GM19043 (cell line): Measurements from ENCODE around the gene TRIM40.

ENCODE experiments used
- ATAC-seq: cut with Tn5 transposase; IDR thresholded peaks from one replicate; pipeline ENCODE4 v1.9.1; 2021; ENCODE audit warnings: low read depth; ENCODE audit not compliant: unreplicated experiment

The TRIM40 gene, protein sequence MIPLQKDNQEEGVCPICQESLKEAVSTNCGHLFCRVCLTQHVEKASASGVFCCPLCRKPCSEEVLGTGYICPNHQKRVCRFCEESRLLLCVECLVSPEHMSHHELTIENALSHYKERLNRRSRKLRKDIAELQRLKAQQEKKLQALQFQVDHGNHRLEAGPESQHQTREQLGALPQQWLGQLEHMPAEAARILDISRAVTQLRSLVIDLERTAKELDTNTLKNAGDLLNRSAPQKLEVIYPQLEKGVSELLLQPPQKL

GRCh38 chr6:30135757-30136156 is at the start of gene TRIM40:
TRIM40 (plus strand) TSS chr6:30136140; CDS start chr6:30137037, 897 bp downstream.
- no peak for ATAC-seq

GRCh38 chr6:30087876-30088275 is 48.1 kb upstream of the TRIM40 start:
- ATAC-seq = no peak

- no peak for ATAC-seq
Measured at GRCh38 chr6:30091577-30092381, 44.2 kb upstream of the TRIM40 start.

- ATAC-seq = no peak
Measured at GRCh38 chr6:30092852-30093543, 42.9 kb upstream of the TRIM40 start.

- no peak for ATAC-seq
Measured at GRCh38 chr6:30093951-30094661, 41.8 kb upstream of the TRIM40 start.

GRCh38 chr6:30096829-30097228 is 39.1 kb upstream of the TRIM40 start:
- no peak for ATAC-seq

DNA sequence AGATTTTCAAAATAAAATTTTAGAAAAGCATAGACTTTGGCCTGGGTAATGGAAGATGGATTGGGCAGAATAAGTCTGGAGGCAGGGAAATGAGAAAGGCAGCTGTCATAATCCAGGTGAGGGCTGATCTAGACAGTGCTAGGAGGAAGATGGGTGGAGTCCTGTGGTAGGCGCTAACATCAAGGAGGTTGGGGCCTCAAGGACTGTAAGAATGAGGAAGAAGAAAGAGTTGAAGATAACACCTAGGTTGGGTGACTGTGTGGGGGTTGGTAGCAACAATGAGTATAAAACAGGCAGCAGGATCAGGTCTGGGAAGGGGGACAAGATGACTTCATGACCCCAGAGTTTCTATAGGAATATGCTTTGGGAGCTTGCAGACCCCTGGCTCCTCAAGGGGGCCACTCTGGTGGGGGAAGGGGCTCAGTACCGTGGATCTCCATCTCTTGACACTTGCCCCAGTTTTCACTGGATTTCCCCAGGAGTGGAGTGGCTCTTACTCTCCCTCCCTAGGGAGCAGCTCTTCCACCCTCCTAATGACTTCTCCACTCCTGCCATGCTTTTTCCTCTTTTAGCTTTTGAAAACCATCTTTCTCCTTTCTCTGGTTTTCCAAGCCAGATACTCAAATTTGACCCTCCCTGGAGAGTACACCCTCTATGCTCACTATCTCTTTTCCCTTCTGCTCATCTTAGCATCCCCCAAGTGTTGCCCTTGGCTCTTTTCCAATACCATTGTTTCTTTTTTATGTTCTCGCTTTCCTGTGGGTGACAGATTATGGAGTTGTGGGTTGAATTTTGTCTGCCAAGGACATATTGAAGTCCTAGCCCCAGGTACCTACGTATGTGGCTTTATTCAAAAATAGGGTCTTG is 37.8 kb upstream of the TRIM40 start:
- no peak for ATAC-seq

DNA sequence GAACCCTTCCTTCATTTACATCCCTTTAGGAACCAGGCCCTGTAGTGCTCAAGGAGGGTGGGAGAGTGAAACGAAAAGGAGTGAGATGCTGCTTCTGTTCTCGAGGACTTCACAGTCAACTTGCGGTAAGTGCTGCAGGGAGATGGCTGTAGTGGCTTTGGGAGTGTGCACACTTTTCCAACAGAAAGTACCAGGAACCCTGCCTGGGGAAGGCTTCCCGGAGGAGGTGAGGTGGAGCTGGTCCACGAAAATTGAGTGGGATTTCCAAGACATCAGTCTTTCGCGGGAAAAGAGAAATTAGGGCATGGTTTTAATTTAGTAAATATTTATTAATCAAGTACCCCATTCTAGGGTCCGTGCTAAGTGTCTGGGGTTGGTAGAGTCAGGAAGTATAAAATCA is 35.8 kb upstream of the TRIM40 start:
- no peak for ATAC-seq

DNA sequence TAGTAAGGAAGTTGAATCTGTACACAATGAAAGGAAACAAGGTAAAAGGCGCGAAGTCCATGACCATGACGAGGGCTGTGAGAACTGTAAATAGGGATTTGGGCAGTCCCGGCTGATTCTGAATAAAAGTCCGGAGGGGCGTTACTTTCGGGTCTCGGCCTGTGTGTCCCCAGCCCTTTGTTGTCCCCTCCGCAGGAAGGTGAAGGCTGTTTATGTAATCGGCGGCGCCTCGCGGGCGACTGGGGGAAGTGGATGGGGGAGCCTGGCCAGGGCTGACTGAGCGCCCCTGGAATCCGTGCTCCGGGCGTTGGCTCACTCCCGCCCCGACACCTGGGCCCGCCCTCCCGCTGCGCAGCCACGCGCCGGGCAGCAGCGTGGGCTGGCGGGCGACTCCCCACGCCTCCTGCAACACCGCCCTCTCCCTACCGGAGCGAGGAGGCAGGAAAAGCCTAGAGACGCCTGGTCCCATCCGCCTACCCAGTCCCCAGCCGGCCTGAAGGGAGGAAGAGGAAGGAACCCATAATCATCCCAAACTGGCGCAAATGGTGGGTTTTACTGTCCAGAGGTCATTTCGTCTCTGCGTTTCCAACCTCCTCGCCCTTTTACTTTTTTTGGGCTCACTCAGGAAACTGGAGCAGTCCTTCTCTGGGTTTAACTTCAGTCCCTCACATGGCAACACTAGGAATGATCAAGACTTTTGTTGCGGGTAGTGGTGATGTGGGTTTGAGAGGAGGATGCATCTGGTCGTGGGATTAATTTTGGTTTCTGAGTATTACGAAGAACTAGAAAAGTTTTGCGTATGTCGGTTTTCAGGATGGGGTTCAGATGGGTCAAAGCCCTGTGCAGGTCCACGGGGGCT is 35.1 kb upstream of the TRIM40 start:
- ATAC-seq = no peak

- peak; percentile 61 for ATAC-seq
Measured at GRCh38 chr6:30101444-30102413, 34.2 kb upstream of the TRIM40 start.

DNA sequence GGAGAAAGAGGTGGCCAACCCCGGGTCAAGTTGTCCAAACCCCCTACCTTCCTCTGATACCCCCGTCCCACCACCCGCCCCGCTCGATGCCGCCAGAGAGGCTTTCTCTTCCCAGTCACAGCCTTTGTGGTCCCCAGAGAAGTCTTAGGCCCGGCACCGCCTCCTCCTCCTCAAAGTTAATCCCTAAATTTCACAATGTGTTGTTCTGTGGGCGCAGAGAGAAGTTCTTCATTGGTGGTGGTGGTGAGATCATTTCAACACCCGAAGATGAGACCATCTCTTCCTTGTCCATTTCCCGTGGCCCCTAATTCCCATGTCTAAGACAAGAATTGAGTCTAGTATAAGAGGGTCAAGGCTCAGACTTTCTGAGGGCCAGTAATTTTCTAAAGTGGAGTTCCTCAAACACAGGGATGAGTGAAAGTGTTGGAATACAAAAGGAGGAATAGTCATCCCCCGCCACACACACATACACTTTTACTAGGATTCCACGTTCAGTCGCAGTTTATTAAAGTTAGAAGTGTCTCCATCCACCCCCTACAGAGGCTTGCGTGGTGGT is 33.4 kb upstream of the TRIM40 start:
- no peak for ATAC-seq

- no peak for ATAC-seq
Measured at GRCh38 chr6:30102970-30103871, 32.7 kb upstream of the TRIM40 start.

GRCh38 chr6:30103872-30104179 is 32.1 kb upstream of the TRIM40 start:
- ATAC-seq = no peak

DNA sequence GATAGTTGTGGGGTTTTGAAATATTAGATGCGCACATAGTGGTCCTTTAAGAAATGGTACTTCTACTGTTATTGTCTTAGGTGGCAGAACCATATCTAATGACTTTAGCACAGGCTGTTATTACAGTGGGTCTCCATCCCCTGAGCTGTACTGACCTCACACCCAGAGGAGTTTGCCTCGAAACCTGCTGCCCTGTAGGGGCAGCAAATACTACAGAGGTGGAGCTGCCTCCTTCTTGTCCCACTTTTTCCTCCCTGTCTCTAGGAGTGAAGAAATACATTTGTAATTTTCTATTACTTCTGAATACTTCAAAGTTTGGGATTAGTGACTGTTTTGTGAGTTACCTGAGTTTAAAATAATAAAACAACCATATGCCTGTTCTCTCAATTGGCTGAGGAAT is 31.3 kb upstream of the TRIM40 start:
- no peak for ATAC-seq

DNA sequence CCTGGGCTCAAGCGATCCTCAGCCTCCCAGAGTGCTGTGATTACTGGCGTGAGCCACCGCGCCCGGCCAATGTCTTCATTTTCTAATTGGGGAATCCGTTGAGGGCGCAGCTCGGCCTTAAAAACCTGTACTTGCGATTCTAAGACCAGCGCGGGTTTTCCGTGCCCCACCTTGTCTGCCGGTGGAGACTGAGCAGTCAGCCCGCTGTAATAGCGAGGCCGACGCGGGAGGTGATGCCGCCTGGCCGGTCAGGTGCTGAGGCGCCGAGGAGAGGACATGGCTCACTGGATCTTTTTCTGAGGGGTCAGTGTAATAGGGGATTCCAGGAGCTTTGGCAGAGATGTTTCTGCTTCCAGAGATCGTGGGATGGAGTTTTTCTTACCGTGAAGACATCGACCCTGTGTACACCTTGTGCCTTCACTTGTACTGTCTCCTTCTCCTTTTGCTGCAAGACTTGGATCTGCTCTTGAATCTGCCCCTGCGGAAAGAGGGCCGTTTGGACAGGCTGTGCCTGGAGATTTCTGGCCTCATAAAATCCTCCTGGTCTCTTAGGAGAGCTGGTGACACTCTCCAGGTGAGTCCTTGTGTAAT is 24.6 kb upstream of the TRIM40 start:
- ATAC-seq = no peak

GRCh38 chr6:30112402-30112994 is 23.4 kb upstream of the TRIM40 start:
- no peak for ATAC-seq
